ENCODE measurements around the gene TTLL13.
"Not testable (repeated sequence)": the region's sequence is repeated elsewhere in the genome, so short reads cannot be mapped to it uniquely, and the experiment has no call there.

Gene TTLL13

DNA sequence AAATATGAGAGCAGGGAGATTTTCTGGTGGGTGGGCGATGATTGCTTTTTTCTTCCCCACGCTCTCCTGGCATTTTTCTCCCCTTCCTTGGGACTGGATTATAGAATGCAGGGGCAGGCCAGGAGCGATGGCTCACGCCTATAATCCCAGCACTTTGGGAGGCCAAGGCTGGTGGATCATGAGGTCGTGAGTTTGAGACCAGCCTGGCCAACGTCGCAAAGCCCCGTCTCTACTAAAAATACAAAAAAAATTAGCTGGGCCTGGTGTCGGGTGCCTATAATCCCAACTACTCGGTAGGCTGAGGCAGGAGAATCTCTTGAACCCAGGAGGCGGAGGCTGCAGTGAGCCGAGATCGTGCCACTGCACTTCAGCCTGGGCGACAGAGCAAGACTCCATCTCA, 56.0 kb downstream of the TTLL13 start:
- H3K27me3 ChIP-seq (ENCODE audit: control insufficient read depth, insufficient read depth, low read length); H3K9ac ChIP-seq (ENCODE audit: low read length); H3K4me3 ChIP-seq (ENCODE audit: low read length); H3K36me3 ChIP-seq (ENCODE audit: control insufficient read depth, insufficient read depth, low read length); H3K27ac ChIP-seq (ENCODE audit: low read depth, low read length); H3K4me1 ChIP-seq (ENCODE audit: control insufficient read depth, insufficient read depth, low read length): not testable (repeated sequence)

DNA sequence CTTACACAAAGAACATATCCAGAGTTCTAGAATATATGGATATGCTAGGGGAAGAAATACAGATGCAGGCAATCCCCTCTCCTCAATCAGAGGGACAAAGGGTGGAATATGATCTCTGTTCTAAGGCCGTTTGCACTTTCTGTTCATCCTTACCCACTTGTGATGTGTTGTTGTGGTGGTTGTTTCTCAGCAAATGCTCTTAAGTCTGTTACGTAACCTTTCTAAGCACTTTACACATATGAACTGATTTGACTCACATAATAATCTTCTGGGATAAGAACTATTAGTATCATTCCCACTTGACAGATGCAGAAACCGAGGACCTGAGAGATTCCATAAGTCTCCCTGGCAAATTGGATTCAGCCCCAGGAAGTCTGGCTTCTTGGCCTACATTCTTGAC, 56.6 kb downstream of the TTLL13 start:
- Histone ChIP-seq H3K4me1 (ENCODE audit: control insufficient read depth, insufficient read depth, low read length) (no peaks in the 10 kb centered on the region), H3K36me3 (ENCODE audit: control insufficient read depth, insufficient read depth, low read length) (no peaks in the 10 kb centered on the region), H3K27me3 (ENCODE audit: control insufficient read depth, insufficient read depth, low read length) (no peaks in the 10 kb centered on the region), H3K4me3 (ENCODE audit: low read length) (no peak overlapping the region), H3K27ac (ENCODE audit: low read depth, low read length) (no peak overlapping the region), H3K9ac (ENCODE audit: low read length) (no peak overlapping the region)

DNA sequence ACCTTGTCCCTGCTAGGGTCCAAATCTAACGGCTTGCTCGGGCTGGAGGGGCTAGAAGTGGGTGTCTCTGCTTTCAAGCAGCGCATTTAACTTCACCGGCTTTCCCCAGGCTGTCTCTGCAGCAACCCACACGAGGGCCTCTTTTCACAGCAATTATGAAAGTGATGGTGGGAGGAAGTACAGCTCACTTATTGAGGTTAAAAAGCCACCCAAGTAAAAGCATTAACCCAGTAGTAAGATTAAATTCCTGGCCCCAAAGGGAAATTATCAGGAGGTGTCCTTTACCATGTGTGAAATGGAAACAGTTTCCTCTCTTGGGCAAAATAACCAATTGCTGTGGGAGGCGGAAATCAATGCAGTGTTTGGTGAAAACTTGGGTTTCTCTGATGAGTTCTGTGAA, 57.2 kb downstream of the TTLL13 start:
- Histone ChIP-seq H3K36me3 (ENCODE audit: control insufficient read depth, insufficient read depth, low read length) (no peaks in the 10 kb centered on the region), H3K4me1 (ENCODE audit: control insufficient read depth, insufficient read depth, low read length) (no peaks in the 10 kb centered on the region), H3K9ac (ENCODE audit: low read length) (no peak overlapping the region), H3K27me3 (ENCODE audit: control insufficient read depth, insufficient read depth, low read length) (no peaks in the 10 kb centered on the region), H3K27ac (ENCODE audit: low read depth, low read length) (no peak overlapping the region), H3K4me3 (ENCODE audit: low read length) (no peak overlapping the region)

DNA sequence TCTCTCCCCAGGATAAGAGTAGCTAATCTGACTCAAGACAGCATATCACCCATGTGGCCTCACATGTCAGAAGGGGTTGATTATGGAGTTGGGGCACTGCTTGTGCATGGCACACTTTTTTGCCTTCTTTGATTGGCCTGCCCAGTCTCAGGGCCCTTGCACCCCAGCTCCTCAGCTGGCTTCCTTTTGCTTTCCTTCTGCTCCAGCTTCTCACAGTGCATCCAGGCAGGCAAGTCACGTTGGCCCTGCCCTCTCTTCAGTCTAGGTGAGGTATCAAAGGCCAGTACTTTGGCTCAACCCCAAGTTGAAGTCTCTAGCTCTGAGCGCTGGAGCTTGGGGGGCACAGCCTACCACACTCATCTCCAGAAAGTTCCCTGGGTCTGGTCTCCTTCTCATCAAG, 58.3 kb downstream of the TTLL13 start:
- H3K27ac ChIP-seq (ENCODE audit: low read depth, low read length): no peak overlapping the region
- H3K4me3 ChIP-seq (ENCODE audit: low read length): no peak overlapping the region
- no peaks in the 10 kb centered on the region for H3K27me3 ChIP-seq (ENCODE audit: control insufficient read depth, insufficient read depth, low read length)
- H3K36me3 ChIP-seq (ENCODE audit: control insufficient read depth, insufficient read depth, low read length): no peaks in the 10 kb centered on the region
- no peaks in the 10 kb centered on the region for H3K4me1 ChIP-seq (ENCODE audit: control insufficient read depth, insufficient read depth, low read length)
- H3K9ac ChIP-seq (ENCODE audit: low read length): no peak overlapping the region

DNA sequence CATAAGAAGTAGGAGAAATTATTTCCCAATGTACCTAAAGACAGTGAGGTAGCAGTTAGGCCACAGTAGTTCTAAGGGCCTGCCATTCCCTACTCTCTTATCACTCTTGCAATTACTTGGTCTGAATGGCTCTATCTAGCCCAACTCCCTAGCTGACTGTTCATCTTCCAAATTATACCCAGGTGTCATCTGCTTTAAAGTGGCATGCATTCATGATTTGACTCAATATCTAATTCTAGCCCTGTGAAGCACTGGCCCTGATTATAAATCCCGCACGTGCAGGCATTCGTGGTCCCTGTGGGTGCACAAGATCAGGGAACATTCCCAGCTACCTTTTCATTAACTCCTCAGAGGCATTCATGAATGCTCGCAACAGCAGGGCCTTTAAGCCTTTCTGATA, 59.7 kb downstream of the TTLL13 start:
- Histone ChIP-seq H3K27me3 (ENCODE audit: control insufficient read depth, insufficient read depth, low read length) (no peaks in the 10 kb centered on the region), H3K9ac (ENCODE audit: low read length) (no peak overlapping the region), H3K4me3 (ENCODE audit: low read length) (no peak overlapping the region), H3K36me3 (ENCODE audit: control insufficient read depth, insufficient read depth, low read length) (no peaks in the 10 kb centered on the region), H3K4me1 (ENCODE audit: control insufficient read depth, insufficient read depth, low read length) (no peaks in the 10 kb centered on the region), H3K27ac (ENCODE audit: low read depth, low read length) (no peak overlapping the region)

Data from rectal smooth muscle tissue (tissue), 1 donor.